ENCODE data around the gene MPP3. TPM values are rescaled to one million over a fixed set of nuclear protein-coding genes. Genes with fewer than 3 reads are reported as not detected.

The MPP3 gene
- total and polyA plus RNA-seq, 10 of the 15 experiments (the other 5 are each of a cell fraction or from before 2014, with no cell fraction given) = not detected

GRCh38 chr17:43846963-43847371, 14.0 kb upstream of the MPP3 start, which contains the start of gene CD300LG:
CD300LG (plus strand) TSS chr17:43847176; CDS start chr17:43847217, 41 bp downstream.
- no peaks in the 10 kb centered on the region for H3K36me3 ChIP-seq (ENCODE audit: control insufficient read depth in 2 of 2, insufficient read depth in 2 of 2, low read length in 1 of 2)
- 10% methylated on average over 14 of the region's 17 CpGs for WGBS (ENCODE audit: insufficient coverage, insufficient replicate concordance, low lambda C conversion rate, missing lambda C conversion rate)
- H3K27ac ChIP-seq (ENCODE audit: control insufficient read depth, insufficient read depth) = no peak within 1 kb of the TSS
- in situ Hi-C loops (cut with MboI) = no loop called here
- intact Hi-C loops (cut with micrococcal nuclease; ENCODE audit: unreplicated experiment) = loop anchor here (5.0 kb wide), 1 partner anchor 155 kb away; no protein-coding TSS in a partner anchor
- no peaks in the 10 kb centered on the region for H3K79me2 ChIP-seq (ENCODE audit: control insufficient read depth, insufficient read depth, low read length)
- H3K9ac ChIP-seq (ENCODE audit: control insufficient read depth, insufficient read depth, low read length) = no peak within 1 kb of the TSS
- SMC1A ChIA-PET (ENCODE audit: uncharacterized antibody, unreplicated experiment) = interaction anchor here (0.8 to 1.6 kb wide), 8 partner anchors 46 to 155 kb away, joined by 3 to 4 read pairs (median 3); partner anchors contain the start of gene CFAP97D1
- no peaks in the 10 kb centered on the region for H3K27me3 ChIP-seq (replicated peaks in 1 of 2; ENCODE audit: control insufficient read depth in 2 of 2, insufficient read depth in 2 of 2, low read length in 1 of 2)
- FAIRE-seq = no peak
- H3K4me1 ChIP-seq (ENCODE audit: control insufficient read depth, insufficient read depth, low read length) = no peaks in the 10 kb centered on the region
- H4K20me1 ChIP-seq (ENCODE audit: control insufficient read depth, insufficient read depth) = no peaks in the 10 kb centered on the region
- no peak within 1 kb of the TSS for H2AFZ ChIP-seq (ENCODE audit: control insufficient read depth, low read depth, low read length)
- H3K4me3 ChIP-seq = no peak within 1 kb of the TSS
- no TSS peak for BruUV-seq (replicated peaks)
- ATAC-seq = no peak
- POLR2A ChIA-PET = no interaction called here
- CTCF ChIA-PET = interaction anchor here (0.7 to 2.4 kb wide), 14 partner anchors 8 to 269 kb away, joined by 3 to 20 read pairs (median 4); no protein-coding TSS in a partner anchor
- DNase-seq (ENCODE audit: low read depth, low spot score) = no peak
- RAD21 ChIA-PET (ENCODE audit: unreplicated experiment) = interaction anchor here (1.0 kb wide), 1 partner anchor 270 kb away, joined by 3 read pairs; no protein-coding TSS in a partner anchor
- H3K4me2 ChIP-seq (ENCODE audit: control insufficient read depth, insufficient read depth) = no peak within 1 kb of the TSS
- TF ChIP-seq CHD1 (IDR thresholded peaks at IDR 0.05; ENCODE audit: low read depth, low read length) = no peak
- TF ChIP-seq RELA (IDR thresholded peaks at IDR 0.05; ENCODE audit: borderline replicate concordance, partially characterized antibody) = no peak
- TF ChIP-seq ATF3 (IDR thresholded peaks at IDR 0.05; ENCODE audit: borderline replicate concordance, extremely low read depth, low read depth, low read length) = no peak
- TF ChIP-seq MXI1 (IDR thresholded peaks at IDR 0.05; ENCODE audit: low read depth, low read length) = no peak
- TF ChIP-seq SPI1 (IDR thresholded peaks at IDR 0.05; ENCODE audit: borderline replicate concordance, insufficient read depth, low read depth, low read length) = no peak
- no peak for TF ChIP-seq TCF7 (IDR thresholded peaks at IDR 0.05; ENCODE audit: borderline replicate concordance)
- no peak for TF ChIP-seq ZBED1 (IDR thresholded peaks at IDR 0.05; ENCODE audit: borderline replicate concordance)
- no peak for TF ChIP-seq ESRRA (IDR thresholded peaks at IDR 0.05; ENCODE audit: low read length)
- no peak for TF ChIP-seq RUNX3 (IDR thresholded peaks at IDR 0.05; ENCODE audit: low read length)
- TF ChIP-seq RCOR1 (conservative IDR thresholded peaks at IDR 0.05; ENCODE audit: low read depth, low read length) = no peak
- TF ChIP-seq HSF1 (IDR thresholded peaks at IDR 0.05; ENCODE audit: low read depth, low read length) = no peak
- no peak for TF ChIP-seq SKIL (IDR thresholded peaks at IDR 0.05; ENCODE audit: low read depth, poor library complexity, severe bottlenecking)
- TF ChIP-seq ASH2L (IDR thresholded peaks at IDR 0.05; ENCODE audit: borderline replicate concordance, low read depth) = no peak
- no peak for TF ChIP-seq CBFB (IDR thresholded peaks at IDR 0.05; ENCODE audit: low read depth)
- no peak for TF ChIP-seq CBX3 (IDR thresholded peaks at IDR 0.05; ENCODE audit: borderline replicate concordance, low read depth)
- no peak for TF ChIP-seq NFYA (IDR thresholded peaks at IDR 0.05; ENCODE audit: borderline replicate concordance, low read depth, low read length)
- TF ChIP-seq ZNF274 (IDR thresholded peaks at IDR 0.05; ENCODE audit: insufficient read depth, insufficient read length) = no peak
- TF ChIP-seq SREBF2 (IDR thresholded peaks at IDR 0.05; ENCODE audit: low read length) = no peak
- no peaks in the 10 kb centered on the region for H3K9me3 ChIP-seq (replicated peaks; ENCODE audit: control insufficient read depth, insufficient read depth, low read length)

Measured in GM12878 (cell line).